A549 (cell line): Measurements from ENCODE around the gene FOXRED2. TPM values are rescaled to one million over a fixed set of nuclear protein-coding genes. Genes with fewer than 3 reads are reported as not detected.

Source experiments
- ATAC-seq, 2 experiments: fragments of 200-7000 bp in 1 of 2; fragments of >200 bp in 1 of 2; cut with Nextera tagmentation in 1 of 2; cut with Tn5 transposase in 1 of 2; 3 replicates each; pipeline versions ENCODE4 v1.8.0 to v1.9.1; 2018 to 2020; ENCODE audit warnings: mild to moderate bottlenecking in 1 of 2, moderate library complexity in 1 of 2
- CTCF ChIA-PET: fragments of 300-600 bp; sonication (Branson Sonifier 250); formaldehyde crosslinking; extraction: SDS; loops from one replicate; lab custom pipeline; 2021; ENCODE audit warnings: antibody characterized with exemption, inconsistent platforms; lab: Yijun Ruan, JAX
- POLR2A ChIA-PET: fragments of 350-600 bp; formaldehyde crosslinking; extraction: SDS; loops from one replicate; lab custom pipeline; 2021; ENCODE audit warnings: antibody characterized with exemption, inconsistent platforms; lab: Yijun Ruan, JAX
- DNase-seq, 2 experiments: peaks; one replicate each; pipeline versions ENCODE4 v3.0.0 to v3.0.0-alpha.2; 2011 to 2016; ENCODE audit warnings: low read depth in 1 of 2, low spot score in 1 of 2
- FAIRE-seq: peaks from 2 replicates; lab custom pipeline; 2011; peaks lifted over from hg19 to GRCh38; lab: Jason Lieb, UNC
- H3K27ac ChIP-seq, 2 experiments: fragments of >200 bp; sonication (Bioruptor Twin); formaldehyde crosslinking; 3 replicates each; pipeline ENCODE4 v1.5.1; 2016 to 2017
- H3K4me1 ChIP-seq: fragments of >200 bp; sonication (Bioruptor Twin); formaldehyde crosslinking; 3 replicates; pipeline ENCODE4 v1.6.1; 2016
- H3K4me2 ChIP-seq: fragments of >200 bp; sonication (Bioruptor Twin); formaldehyde crosslinking; 3 replicates; pipeline ENCODE4 v1.6.1; 2016
- H3K4me3 ChIP-seq: fragments of >200 bp; sonication (Bioruptor Twin); formaldehyde crosslinking; 3 replicates; pipeline ENCODE4 v1.5.1; 2016
- H3K9me3 ChIP-seq: fragments of >200 bp; sonication (Bioruptor Twin); formaldehyde crosslinking; 3 replicates; pipeline ENCODE4 v1.6.1; 2016
- BCL3 ChIP-seq: fragments of >200 bp; sonication (Bioruptor Twin); formaldehyde crosslinking; IDR thresholded peaks from 3 replicates; pipeline ENCODE4 v1.6.1; 2016
- CBX2 ChIP-seq: fragments of 200-600 bp; sonication (generic); IDR thresholded peaks from 2 replicates; pipeline ENCODE4 v1.6.1; 2016; ENCODE audit warnings: low read depth, mild to moderate bottlenecking, borderline replicate concordance
- CBX8 ChIP-seq: fragments of 200-600 bp; sonication (generic); IDR thresholded peaks from 2 replicates; pipeline ENCODE4 v1.6.1; 2016
- CEBPB ChIP-seq, 2 experiments: fragments of >200 bp in 1 of 2; sonication (Bioruptor Twin) in 1 of 2; formaldehyde crosslinking in 1 of 2; IDR thresholded peaks; 2 replicates each; pipeline ENCODE4 v1.6.1; 2012 to 2016
- CHD2 ChIP-seq: fragments of 150-350 bp; IDR thresholded peaks from 2 replicates; pipeline ENCODE4 v1.6.1; 2014; ENCODE audit warnings: low read length; ENCODE audit not compliant: partially characterized antibody
- ESRRA ChIP-seq: fragments of 150-350 bp; IDR thresholded peaks from 2 replicates; pipeline ENCODE4 v1.6.1; 2014; ENCODE audit warnings: mild to moderate bottlenecking, low read length, borderline replicate concordance
- HEYL ChIP-seq: fragments of 250-450 bp; sonication (Bioruptor Pico); IDR thresholded peaks from 2 replicates; pipeline ENCODE4 v1.8.0; 2021; ENCODE audit warnings: mild to moderate bottlenecking, moderate library complexity
- HMGXB4 ChIP-seq: fragments of 250-450 bp; sonication (Bioruptor Pico); IDR thresholded peaks from 2 replicates; pipeline ENCODE4 v1.5.0; 2021; ENCODE audit warnings: mild to moderate bottlenecking, moderate library complexity, borderline replicate concordance
- HOXB13 ChIP-seq: fragments of 250-450 bp; sonication (Bioruptor Pico); IDR thresholded peaks from 2 replicates; pipeline ENCODE4 v1.5.0; 2020; ENCODE audit warnings: low read depth, mild to moderate bottlenecking, moderate library complexity
- JUNB ChIP-seq: fragments of >200 bp; sonication (Bioruptor Twin); formaldehyde crosslinking; IDR thresholded peaks from 2 replicates; pipeline ENCODE4 v1.6.1; 2016
- MAFK ChIP-seq: fragments of 450-650 bp; IDR thresholded peaks from 2 replicates; pipeline ENCODE4 v1.6.1; 2014; ENCODE audit not compliant: partially characterized antibody
- MAZ ChIP-seq: fragments of 150-350 bp; IDR thresholded peaks from 2 replicates; pipeline ENCODE4 v1.6.1; 2014; ENCODE audit warnings: antibody characterized with exemption, low read depth, low read length, borderline replicate concordance
- NFE2L2 ChIP-seq: fragments of 150-350 bp; conservative IDR thresholded peaks from 2 replicates; pipeline ENCODE4 v1.6.1; 2014; ENCODE audit warnings: low read length
- NPAS2 ChIP-seq: fragments of 250-450 bp; sonication (Bioruptor Pico); IDR thresholded peaks from 2 replicates; pipeline ENCODE4 v1.8.0; 2022; ENCODE audit warnings: mild to moderate bottlenecking, moderate library complexity, borderline replicate concordance
- RAD21 ChIP-seq, 2 experiments: fragments of >200 bp in 1 of 2; sonication (Bioruptor Twin) in 1 of 2; formaldehyde crosslinking in 1 of 2; IDR thresholded peaks in 1 of 2; conservative IDR thresholded peaks in 1 of 2; 2 replicates in 1 of 2; 3 replicates in 1 of 2; pipeline ENCODE4 v1.6.1; 2012 to 2018; ENCODE audit warnings: inconsistent platforms in 1 of 2
- RARB ChIP-seq: fragments of 250-450 bp; sonication (Bioruptor Pico); IDR thresholded peaks from 2 replicates; pipeline ENCODE4 v1.8.0; 2021; ENCODE audit warnings: mild to moderate bottlenecking, moderate library complexity
- RCOR1 ChIP-seq: fragments of 150-350 bp; IDR thresholded peaks from 2 replicates; pipeline ENCODE4 v1.6.1; 2014; ENCODE audit warnings: antibody characterized with exemption, low read length, low read depth
- ZC3H11A ChIP-seq: fragments of 450-650 bp; IDR thresholded peaks from 2 replicates; pipeline ENCODE4 v1.6.1; 2014; ENCODE audit warnings: antibody characterized with exemption, mild to moderate bottlenecking
- ZNF302 ChIP-seq: fragments of 250-450 bp; sonication (Bioruptor Pico); IDR thresholded peaks from 2 replicates; pipeline ENCODE4 v1.9.0; 2021; ENCODE audit warnings: inconsistent platforms, mild to moderate bottlenecking, moderate library complexity
- WGBS: methylation state at CpG from one replicate; pipeline ENCODE4 v1.1.6; 2017; ENCODE audit errors: missing lambda C conversion rate; 5-methylcytosine and 5-hydroxymethylcytosine counted together
- polyA plus RNA-seq, 4 experiments: library from polyadenylated mRNA; depleted of rRNA in 3 of 4; stranded (reverse); fragments of >200 nt; fragmentation: RNase III in 1 of 4; extraction: RNeasy Plus Mini Kit Qiagen cat#74134 plus additional on column Dnase treatment in 1 of 4; gene quantifications; 2 replicates in 3 of 4; 3 replicates in 1 of 4; pipeline ENCODE4 v1.2.3, GENCODE V29; 2011 to 2017
- TF ChIP-seq, protein P1 (sequence below): IDR thresholded peaks from 2 replicates; pipeline ENCODE4 v1.6.1; 2012; ENCODE audit warnings: low read depth, borderline replicate concordance
- TF ChIP-seq, protein P2 (sequence below): IDR thresholded peaks from 2 replicates; pipeline ENCODE4 v1.6.1; 2012
- TF ChIP-seq, protein P3 (sequence below): IDR thresholded peaks from 2 replicates; pipeline ENCODE4 v1.6.1; 2012

The FOXRED2 gene
- polyA plus RNA-seq, 2 of the 4 experiments (the other 2 are of a cell fraction) = 5.7 to 12.3 TPM

- ATAC-seq (no peak), FAIRE-seq (no peak), DNase-seq (no peak)
- H3K9me3 ChIP-seq = no peaks in the 10 kb centered on the region
- H3K4me2 ChIP-seq = no peak overlapping the region
- H3K27ac ChIP-seq = peak overlapping the region in 1 of 2 experiments; percentile 54; a peak in 2 of 6 replicates
- H3K4me1 ChIP-seq = peaks cover 31% of the 10 kb centered on the region
- ChIA-PET CTCF (interaction anchor here (0.7 to 0.8 kb wide), 2 partner anchors 9 to 12 kb away, joined by 3 read pairs; no protein-coding TSS in a partner anchor), POLR2A (interaction anchor here (0.6 kb wide), 1 partner anchor 23 kb away, joined by 4 read pairs; no protein-coding TSS in a partner anchor)
- 81% methylated on average over 8 of the region's 8 CpGs for WGBS
- no peak overlapping the region for H3K4me3 ChIP-seq
- no peak for TF ChIP-seq CEBPB (IDR thresholded peaks at IDR 0.05)
- no peak for TF ChIP-seq RAD21 (conservative IDR thresholded peaks at IDR 0.05 in 1 of 2, IDR thresholded peaks at IDR 0.05 in 1 of 2)
- TF ChIP-seq, protein P1, sequence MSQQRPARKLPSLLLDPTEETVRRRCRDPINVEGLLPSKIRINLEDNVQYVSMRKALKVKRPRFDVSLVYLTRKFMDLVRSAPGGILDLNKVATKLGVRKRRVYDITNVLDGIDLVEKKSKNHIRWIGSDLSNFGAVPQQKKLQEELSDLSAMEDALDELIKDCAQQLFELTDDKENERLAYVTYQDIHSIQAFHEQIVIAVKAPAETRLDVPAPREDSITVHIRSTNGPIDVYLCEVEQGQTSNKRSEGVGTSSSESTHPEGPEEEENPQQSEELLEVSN = no peak
- no peak for TF ChIP-seq CBX8
- TF ChIP-seq JUNB = no peak
- no peak for TF ChIP-seq HMGXB4 (CRISPR knock-in tag)
- TF ChIP-seq, protein P2, sequence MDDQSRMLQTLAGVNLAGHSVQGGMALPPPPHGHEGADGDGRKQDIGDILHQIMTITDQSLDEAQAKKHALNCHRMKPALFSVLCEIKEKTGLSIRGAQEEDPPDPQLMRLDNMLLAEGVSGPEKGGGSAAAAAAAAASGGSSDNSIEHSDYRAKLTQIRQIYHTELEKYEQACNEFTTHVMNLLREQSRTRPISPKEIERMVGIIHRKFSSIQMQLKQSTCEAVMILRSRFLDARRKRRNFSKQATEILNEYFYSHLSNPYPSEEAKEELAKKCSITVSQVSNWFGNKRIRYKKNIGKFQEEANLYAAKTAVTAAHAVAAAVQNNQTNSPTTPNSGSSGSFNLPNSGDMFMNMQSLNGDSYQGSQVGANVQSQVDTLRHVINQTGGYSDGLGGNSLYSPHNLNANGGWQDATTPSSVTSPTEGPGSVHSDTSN = no peak
- TF ChIP-seq NPAS2 (CRISPR knock-in tag) = no peak
- no peak for TF ChIP-seq ZNF302 (CRISPR knock-in tag)
- no peak for TF ChIP-seq ZC3H11A
- TF ChIP-seq, protein P3, sequence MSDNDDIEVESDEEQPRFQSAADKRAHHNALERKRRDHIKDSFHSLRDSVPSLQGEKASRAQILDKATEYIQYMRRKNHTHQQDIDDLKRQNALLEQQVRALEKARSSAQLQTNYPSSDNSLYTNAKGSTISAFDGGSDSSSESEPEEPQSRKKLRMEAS = no peak
- no peak for TF ChIP-seq RCOR1
- no peak for TF ChIP-seq HOXB13 (CRISPR knock-in tag)
- no peak for TF ChIP-seq NFE2L2
- TF ChIP-seq MAZ = no peak
- no peak for TF ChIP-seq MAFK
- no peak for TF ChIP-seq CBX2
- no peak for TF ChIP-seq BCL3
- no peak for TF ChIP-seq ESRRA
These were observed 63.6 kb downstream of the FOXRED2 start for GRCh38 chr22:36443198-36443770.

GRCh38 chr22:36442506-36443197 is 64.2 kb downstream of the FOXRED2 start:
- FAIRE-seq (no peak), DNase-seq (no peak), ATAC-seq (no peak)
- ChIA-PET CTCF (interaction anchor here (0.8 kb wide), 1 partner anchor 12 kb away, joined by 3 read pairs; no protein-coding TSS in a partner anchor), POLR2A (interaction anchor here (0.6 kb wide), 1 partner anchor 22 kb away, joined by 4 read pairs; no protein-coding TSS in a partner anchor)
- H3K4me2 ChIP-seq = no peak overlapping the region
- 90% methylated on average over 12 of the region's 12 CpGs for WGBS
- H3K4me1 ChIP-seq = peaks cover 33% of the 10 kb centered on the region
- TF ChIP-seq RARB (CRISPR knock-in tag) = no peak
- TF ChIP-seq CHD2 = no peak
- no peak for TF ChIP-seq HEYL (CRISPR knock-in tag)
- no peak overlapping the region for H3K4me3 ChIP-seq
- peak overlapping the region in 1 of 2 experiments; percentile 54; a peak in 2 of 6 replicates for H3K27ac ChIP-seq
- H3K9me3 ChIP-seq = no peaks in the 10 kb centered on the region
